Ovary (tissue), 9 donors: ENCODE data around the gene GLA. TPM values are rescaled to one million over a fixed set of nuclear protein-coding genes. Genes with fewer than 3 reads are reported as not detected.

Experiments used
- DNase-seq, 5 donors: peaks; one replicate each; pipeline ENCODE4 v3.0.0-alpha.2; 2019 to 2020
- H3K27ac ChIP-seq, 2 donors: fragments of 200-600 bp; one replicate each; pipeline versions ENCODE4 v1.5.1 to v1.8.0; 2019 to 2022
- H3K27me3 ChIP-seq: fragments of 200-600 bp; one replicate; pipeline ENCODE4 v1.8.0; 2022
- H3K36me3 ChIP-seq: fragments of 200-600 bp; sonication (generic); one replicate; pipeline ENCODE4 v1.5.1; 2019
- H3K4me1 ChIP-seq: one replicate; pipeline ENCODE4 v1.8.1; 2013; ENCODE audit warnings: mild to moderate bottlenecking, moderate library complexity; ENCODE audit not compliant: insufficient read depth
- H3K4me3 ChIP-seq: fragments of 200-600 bp; sonication (generic); one replicate; pipeline ENCODE4 v1.5.1; 2017
- H3K9me3 ChIP-seq, 2 donors: fragments of 200-600 bp in 1 of 2; sonication (generic) in 1 of 2; one replicate each; pipeline versions ENCODE4 v1.5.1 to v1.8.1; 2013 to 2019; ENCODE audit warnings: mild to moderate bottlenecking in 1 of 2, moderate library complexity in 1 of 2
- CTCF ChIP-seq, 3 donors: fragments of 450-650 bp in 2 of 3; fragments of 200-600 bp in 1 of 3; IDR thresholded peaks; one replicate each; pipeline versions ENCODE4 v1.5.1 to v1.8.0; 2016 to 2022; ENCODE audit warnings: antibody characterized with exemption in 3 of 3, mild to moderate bottlenecking in 1 of 3
- EP300 ChIP-seq: sonication (generic); formaldehyde crosslinking; IDR thresholded peaks from one replicate; pipeline ENCODE4 v1.6.1; 2017; ENCODE audit warnings: antibody characterized with exemption
- POLR2A ChIP-seq: fragments of 450-650 bp; IDR thresholded peaks from one replicate; pipeline ENCODE4 v1.6.1; 2017; ENCODE audit warnings: antibody characterized with exemption, mild to moderate bottlenecking, moderate library complexity
- WGBS, 3 donors: extraction: QIAGEN DNeasy Blood & Tissue Kit in 1 of 3; methylation state at CpG; one replicate each; pipeline versions ENCODE4 v1.1.5 to v1.1.7; 2013 to 2017; 5-methylcytosine and 5-hydroxymethylcytosine counted together
- intact Hi-C, 4 donors: fragments of 100-400 bp; cut with DNase I; formaldehyde crosslinking; loops; one replicate each; pipeline versions ENCODE4 v1.11.0 to v1.15.1; 2022 to 2023
- polyA plus RNA-seq, 2 donors: library from polyadenylated mRNA; stranded (reverse); fragments of 200-250 nt in 1 of 2; fragments of 350-450 nt in 1 of 2; fragmentation: Illumina TruSeq in 1 of 2; extraction: RNeasy Lipid Tissue Mini Kit (QIAGEN cat#74804) in 1 of 2; gene quantifications; one replicate each; pipeline ENCODE4 v1.2.3, GENCODE V29; 2013 to 2014
- total RNA-seq, 7 donors: library from RNA; depleted of rRNA in 2 of 7; stranded (reverse); fragments of >200 nt in 2 of 7; fragmentation: NEBNext Ultra II Directional in 3 of 7; extraction: Animal tissue kit (Norgen Biotek cat#: 25700) in 3 of 7; gene quantifications; one replicate each; pipeline versions ENCODE4 v1.1.0 to v1.2.4, GENCODE V29; 2016 to 2023
- donor health status: DM: no; HTN: no; CAD: no; lungs with moderate emphysema.
- donor health status: DM: no; HTN: no; CAD: no.
- donor health status: Bipolar disorder and iron deficiency.
- donor health status: DM: yes; HTN: yes; CAD: no.
- donor health status: DM: no; HTN: no; CAD: no.
- donor health status: DM: yes; HTN: yes; CAD: no.

The GLA gene
- total and polyA plus RNA-seq, 9 donors = 10.1 to 29.9 (median 17.0) TPM

GRCh38 chrX:101370888-101371504 lies 36.7 kb downstream of the GLA start:
- no peak overlapping the region for H3K27ac ChIP-seq
- no peaks in the 10 kb centered on the region for H3K36me3 ChIP-seq
- H3K9me3 ChIP-seq = peaks cover 0 to 3% of the 10 kb centered on the region in 2 donors
- no peak overlapping the region for H3K4me3 ChIP-seq
- DNase-seq = no peak
- TF ChIP-seq EP300 (no peak), CTCF (IDR thresholded peaks at IDR 0.05) (no peak), POLR2A (no peak)
- 47 to 49% (median 47%) methylated on average over 3 of the region's 3 CpGs for WGBS, 3 donors
- H3K4me1 ChIP-seq = no peaks in the 10 kb centered on the region
- intact Hi-C loops = no loop called here
- no peaks in the 10 kb centered on the region for H3K27me3 ChIP-seq

GRCh38 chrX:101369687-101370086 lies 38.0 kb downstream of the GLA start:
- intact Hi-C loops = no loop called here
- no peak for TF ChIP-seq EP300
- Histone ChIP-seq H3K4me1 (no peaks in the 10 kb centered on the region), H3K36me3 (no peaks in the 10 kb centered on the region), H3K4me3 (no peak overlapping the region), H3K9me3 (peaks cover 0 to 3% of the 10 kb centered on the region in 2 donors), H3K27ac (no peak overlapping the region), H3K27me3 (no peaks in the 10 kb centered on the region)
- 61 to 64% (median 62%) methylated on average over 6 of the region's 6 CpGs for WGBS, 3 donors
- no peak for DNase-seq

- intact Hi-C loops = no loop called here
- Histone ChIP-seq H3K4me1 (no peaks in the 10 kb centered on the region), H3K27me3 (no peaks in the 10 kb centered on the region), H3K4me3 (no peak overlapping the region), H3K36me3 (no peaks in the 10 kb centered on the region), H3K9me3 (peaks cover 0 to 3% of the 10 kb centered on the region in 2 donors), H3K27ac (no peak overlapping the region)
- no peak for DNase-seq
- TF ChIP-seq POLR2A (no peak), EP300 (no peak), CTCF (IDR thresholded peaks at IDR 0.05) (no peak)
Measured at GRCh38 chrX:101368800-101369199, 38.9 kb downstream of the GLA start.

- Histone ChIP-seq H3K27ac (no peak overlapping the region), H3K9me3 (peaks cover 0 to 3% of the 10 kb centered on the region in 2 donors), H3K4me1 (no peaks in the 10 kb centered on the region), H3K4me3 (no peak overlapping the region), H3K27me3 (no peaks in the 10 kb centered on the region), H3K36me3 (no peaks in the 10 kb centered on the region)
- WGBS, 3 donors = 75 to 91% (median 76%) methylated on average over 1 of the region's 1 CpG
- intact Hi-C loops = no loop called here
- no peak for DNase-seq
- TF ChIP-seq POLR2A (no peak), EP300 (no peak), CTCF (IDR thresholded peaks at IDR 0.05) (no peak)
Measured at GRCh38 chrX:101365301-101365795, 42.4 kb downstream of the GLA start.

GRCh38 chrX:101362757-101363156 lies 45.0 kb downstream of the GLA start:
- intact Hi-C loops = no loop called here
- H3K36me3 ChIP-seq = no peaks in the 10 kb centered on the region
- no peak for DNase-seq
- H3K4me1 ChIP-seq = no peaks in the 10 kb centered on the region
- H3K4me3 ChIP-seq = no peak overlapping the region
- H3K27me3 ChIP-seq = no peaks in the 10 kb centered on the region
- no peak overlapping the region for H3K27ac ChIP-seq
- TF ChIP-seq EP300 (no peak), CTCF (IDR thresholded peaks at IDR 0.05) (no peak), POLR2A (no peak)
- peaks cover 0 to 1% of the 10 kb centered on the region in 2 donors for H3K9me3 ChIP-seq
